GM12878 (cell line): ENCODE data around the gene CSRP3.

Source experiments
- CTCF ChIP-seq, 3 experiments: IDR thresholded peaks in 2 of 3; conservative IDR thresholded peaks in 1 of 3; 2 replicates each; pipeline ENCODE4 v1.5.1; 2011; ENCODE audit warnings: low read depth in 3 of 3, low read length in 3 of 3, mild to moderate bottlenecking in 3 of 3, control low read depth in 2 of 3, moderate library complexity in 2 of 3, inconsistent platforms in 1 of 3, mixed read lengths in 1 of 3; ENCODE audit not compliant: control insufficient read depth in 2 of 3, insufficient read depth in 1 of 3; ENCODE audit errors: extremely low read depth in 1 of 3
- DPF2 ChIP-seq: fragments of 450-650 bp; IDR thresholded peaks from 2 replicates; pipeline ENCODE4 v1.6.1; 2017; ENCODE audit warnings: mild to moderate bottlenecking
- EZH2 ChIP-seq: IDR thresholded peaks from 2 replicates; pipeline ENCODE4 v1.6.1; 2012; ENCODE audit warnings: low read depth, mild to moderate bottlenecking, control low read depth, inconsistent platforms, low read length, borderline replicate concordance; ENCODE audit not compliant: control insufficient read depth
- FOS ChIP-seq: IDR thresholded peaks from 3 replicates; pipeline ENCODE4 v1.6.1; 2011; ENCODE audit warnings: borderline replicate concordance; ENCODE audit not compliant: insufficient read length; ENCODE audit errors: extremely low read depth
- MLLT1 ChIP-seq: fragments of 450-650 bp; IDR thresholded peaks from 2 replicates; pipeline ENCODE4 v1.6.1; 2016; ENCODE audit warnings: mild to moderate bottlenecking
- MYC ChIP-seq: IDR thresholded peaks from 2 replicates; pipeline ENCODE4 v1.6.1; 2011; ENCODE audit warnings: mild to moderate bottlenecking, low read length, moderate library complexity, inconsistent platforms; ENCODE audit not compliant: insufficient read depth, insufficient replicate concordance, insufficient read length, severe bottlenecking
- NFYA ChIP-seq: IDR thresholded peaks from 2 replicates; pipeline ENCODE4 v1.6.1; 2011; ENCODE audit warnings: low read depth, mild to moderate bottlenecking, low read length, improper control_type of control experiment, borderline replicate concordance
- POLR2A ChIP-seq: IDR thresholded peaks from 2 replicates; pipeline ENCODE4 v1.6.1; 2011; ENCODE audit warnings: low read depth, mild to moderate bottlenecking, low read length
- RFX5 ChIP-seq: IDR thresholded peaks from 2 replicates; pipeline ENCODE4 v1.6.1; 2011; ENCODE audit warnings: low read depth, low read length, improper control_type of control experiment
- SIN3A ChIP-seq: IDR thresholded peaks from 2 replicates; pipeline ENCODE4 v1.6.1; 2012; ENCODE audit warnings: low read depth, low read length, improper control_type of control experiment
- SIX5 ChIP-seq: IDR thresholded peaks from 2 replicates; pipeline ENCODE4 v1.6.1; 2011; ENCODE audit warnings: mild to moderate bottlenecking, low read depth, low read length, moderate library complexity; ENCODE audit not compliant: severe bottlenecking
- SP1 ChIP-seq: IDR thresholded peaks from one replicate; pipeline ENCODE4 v1.6.1; 2011; ENCODE audit warnings: low read depth, low read length
- SUZ12 ChIP-seq: fragments of 200-600 bp; sonication (generic); IDR thresholded peaks from one replicate; pipeline ENCODE4 v1.6.1; 2018; ENCODE audit warnings: antibody characterized with exemption, mild to moderate bottlenecking; ENCODE audit not compliant: unreplicated experiment
- TBL1XR1 ChIP-seq: IDR thresholded peaks from 2 replicates; pipeline ENCODE4 v1.6.1; 2012; ENCODE audit warnings: low read depth, low read length, improper control_type of control experiment

GRCh38 chr11:19193916-19194315 is 7.9 kb downstream of the CSRP3 start:
- TF ChIP-seq CTCF (IDR thresholded peaks at IDR 0.05 in 2 of 3, conservative IDR thresholded peaks at IDR 0.05 in 1 of 3; ENCODE audit: control insufficient read depth in 2 of 3, extremely low read depth in 1 of 3, insufficient read depth in 1 of 3, low read depth in 3 of 3, low read length in 3 of 3) (no peak), DPF2 (no peak), NFYA (no peak), RFX5 (no peak), SIX5 (no peak), TBL1XR1 (no peak), POLR2A (no peak), MYC (no peak), SP1 (no peak), FOS (no peak), SUZ12 (no peak), EZH2 (no peak), SIN3A (no peak), MLLT1 (no peak)
